HEK293 (cell line): ENCODE measurements around the gene VAV2.
"Not testable (repeated sequence)": the region's sequence is repeated elsewhere in the genome, so short reads cannot be mapped to it uniquely, and the experiment has no call there.

Experiments
- CTCF ChIA-PET: fragments of 350-600 bp; formaldehyde crosslinking; extraction: SDS; loops from one replicate; lab custom pipeline; 2021; ENCODE audit warnings: antibody characterized with exemption; lab: Yijun Ruan, JAX
- POLR2A ChIA-PET: fragments of 300-600 bp; formaldehyde crosslinking; extraction: SDS; loops from one replicate; lab custom pipeline; 2020; ENCODE audit warnings: antibody characterized with exemption, inconsistent platforms; lab: Yijun Ruan, JAX
- H3K27ac ChIP-seq: fragments of 200-500 bp; sonication (Bioruptor generic); 2 replicates; pipeline ENCODE4 v1.5.1; 2014; ENCODE audit warnings: low read depth, low read length, control low read depth, inconsistent platforms; ENCODE audit errors: extremely low read depth
- H3K36me3 ChIP-seq, 2 experiments: fragments of 200-500 bp in 1 of 2; sonication (Bioruptor generic) in 1 of 2; 1 replicate in 1 of 2; 2 replicates in 1 of 2; pipeline ENCODE4 v1.5.1; 2014 to 2017; ENCODE audit warnings: inconsistent platforms in 2 of 2, low read length in 2 of 2; ENCODE audit not compliant: control insufficient read depth in 2 of 2, insufficient read depth in 1 of 2
- H3K4me1 ChIP-seq: fragments of 200-500 bp; sonication (Bioruptor generic); 2 replicates; pipeline ENCODE4 v1.5.1; 2014; ENCODE audit warnings: mild to moderate bottlenecking, low read length, inconsistent platforms; ENCODE audit not compliant: control insufficient read depth, insufficient read depth
- H3K4me3 ChIP-seq: 2 replicates; pipeline ENCODE4 v1.5.1; 2011; ENCODE audit warnings: low read depth, mild to moderate bottlenecking, control low read depth, low read length, moderate library complexity
- H3K9me3 ChIP-seq: fragments of 200-500 bp; sonication (Bioruptor generic); 2 replicates; pipeline ENCODE4 v1.5.1; 2014; ENCODE audit warnings: low read depth, low read length, inconsistent platforms; ENCODE audit not compliant: control insufficient read depth, insufficient read depth
- AEBP2 ChIP-seq: fragments of 450-650 bp; formaldehyde crosslinking; IDR thresholded peaks from 2 replicates; pipeline ENCODE4 v1.5.1; 2016; ENCODE audit warnings: missing biosample characterization, missing genetic modification characterization, borderline replicate concordance
- HOXC10 ChIP-seq: sonication (generic); formaldehyde crosslinking; IDR thresholded peaks from 2 replicates; pipeline ENCODE4 v1.8.1; 2023; ENCODE audit warnings: mild to moderate bottlenecking, missing genetic modification reagents
- KLF7 ChIP-seq: fragments of 450-650 bp; formaldehyde crosslinking; IDR thresholded peaks from 2 replicates; pipeline ENCODE4 v1.5.1; 2016; ENCODE audit warnings: missing biosample characterization, missing genetic modification characterization, borderline replicate concordance
- OSR2 ChIP-seq: fragments of 450-650 bp; formaldehyde crosslinking; IDR thresholded peaks from 2 replicates; pipeline ENCODE4 v1.5.1; 2016; ENCODE audit warnings: missing biosample characterization, missing genetic modification characterization
- PATZ1 ChIP-seq: fragments of 450-650 bp; formaldehyde crosslinking; IDR thresholded peaks from 2 replicates; pipeline ENCODE4 v1.5.1; 2016; ENCODE audit warnings: missing biosample characterization, missing genetic modification characterization
- SCRT1 ChIP-seq: fragments of 450-650 bp; formaldehyde crosslinking; IDR thresholded peaks from 2 replicates; pipeline ENCODE4 v1.5.1; 2016; ENCODE audit warnings: missing biosample characterization, missing genetic modification characterization, borderline replicate concordance
- ZBTB17 ChIP-seq: fragments of 450-650 bp; formaldehyde crosslinking; IDR thresholded peaks from 2 replicates; pipeline ENCODE4 v1.5.1; 2016; ENCODE audit warnings: missing biosample characterization, missing genetic modification characterization
- ZBTB20 ChIP-seq: fragments of 450-650 bp; formaldehyde crosslinking; IDR thresholded peaks from 2 replicates; pipeline ENCODE4 v1.5.1; 2016; ENCODE audit warnings: missing biosample characterization, missing genetic modification characterization
- ZNF146 ChIP-seq: fragments of 450-650 bp; formaldehyde crosslinking; IDR thresholded peaks from 2 replicates; pipeline ENCODE4 v1.5.1; 2016; ENCODE audit warnings: missing biosample characterization, missing genetic modification characterization
- ZNF157 ChIP-seq: fragments of 450-650 bp; formaldehyde crosslinking; IDR thresholded peaks from 2 replicates; pipeline ENCODE4 v1.5.1; 2016; ENCODE audit warnings: missing biosample characterization, missing genetic modification characterization
- ZNF24 ChIP-seq: fragments of 450-650 bp; formaldehyde crosslinking; IDR thresholded peaks from 2 replicates; pipeline ENCODE4 v1.5.1; 2016; ENCODE audit warnings: missing biosample characterization, missing genetic modification characterization
- ZNF341 ChIP-seq: fragments of 450-650 bp; formaldehyde crosslinking; IDR thresholded peaks from 2 replicates; pipeline ENCODE4; 2016; ENCODE audit warnings: low read depth, missing biosample characterization, missing genetic modification characterization
- ZNF416 ChIP-seq: fragments of 450-650 bp; formaldehyde crosslinking; IDR thresholded peaks from 2 replicates; pipeline ENCODE4 v1.5.1; 2016; ENCODE audit warnings: missing biosample characterization, missing genetic modification characterization
- ZNF555 ChIP-seq: fragments of 450-650 bp; formaldehyde crosslinking; conservative IDR thresholded peaks from 2 replicates; pipeline ENCODE4 v1.5.1; 2017; ENCODE audit warnings: missing biosample characterization, mild to moderate bottlenecking, missing genetic modification characterization, inconsistent platforms
- ZNF623 ChIP-seq: fragments of 450-650 bp; formaldehyde crosslinking; IDR thresholded peaks from 2 replicates; pipeline ENCODE4 v1.5.1; 2016; ENCODE audit warnings: missing biosample characterization, missing genetic modification characterization
- ZNF629 ChIP-seq: fragments of 450-650 bp; formaldehyde crosslinking; IDR thresholded peaks from 2 replicates; pipeline ENCODE4 v1.5.1; 2017; ENCODE audit warnings: missing biosample characterization, missing genetic modification characterization
- ZNF639 ChIP-seq: fragments of 450-650 bp; formaldehyde crosslinking; IDR thresholded peaks from 2 replicates; pipeline ENCODE4 v1.5.1; 2016; ENCODE audit warnings: missing biosample characterization, missing genetic modification characterization
- ZNF670 ChIP-seq: fragments of 450-650 bp; formaldehyde crosslinking; IDR thresholded peaks from 2 replicates; pipeline ENCODE4 v1.5.1; 2016; ENCODE audit warnings: missing biosample characterization, missing genetic modification characterization, low read depth
- ZNF692 ChIP-seq: fragments of 450-650 bp; formaldehyde crosslinking; IDR thresholded peaks from 2 replicates; pipeline ENCODE4 v1.5.1; 2016; ENCODE audit warnings: missing biosample characterization, missing genetic modification characterization
- ZNF791 ChIP-seq: fragments of 450-650 bp; formaldehyde crosslinking; IDR thresholded peaks from 2 replicates; pipeline ENCODE4 v1.5.1; 2016; ENCODE audit warnings: missing biosample characterization, missing genetic modification characterization
- ZNF843 ChIP-seq: fragments of 450-650 bp; formaldehyde crosslinking; IDR thresholded peaks from 2 replicates; pipeline ENCODE4 v1.5.1; 2016; ENCODE audit warnings: missing biosample characterization, missing genetic modification characterization
- ZXDB ChIP-seq: fragments of 450-650 bp; formaldehyde crosslinking; IDR thresholded peaks from 2 replicates; pipeline ENCODE4 v1.5.1; 2016; ENCODE audit warnings: missing biosample characterization, missing genetic modification characterization
- TF ChIP-seq, protein P1 (sequence below): fragments of 450-650 bp; formaldehyde crosslinking; IDR thresholded peaks from 2 replicates; pipeline ENCODE4 v1.5.1; 2016; ENCODE audit warnings: missing biosample characterization, missing genetic modification characterization

VAV2 gene

GRCh38 chr9:133924453-133924852, 67.7 kb downstream of the VAV2 start:
- Histone ChIP-seq H3K9me3 (no peaks in the 10 kb centered on the region), H3K27ac (no peak overlapping the region), H3K36me3 (no peaks in the 10 kb centered on the region), H3K4me1 (no peaks in the 10 kb centered on the region), H3K4me3 (no peak overlapping the region)
- POLR2A ChIA-PET = no interaction called here
- TF ChIP-seq ZBTB17 (tag by site-specific recombination) = no peak
- no peak for TF ChIP-seq ZXDB (tag by site-specific recombination)
- no peak for TF ChIP-seq ZNF157 (tag by site-specific recombination)
- TF ChIP-seq ZNF623 (tag by site-specific recombination) = no peak
- no peak for TF ChIP-seq ZNF341 (tag by site-specific recombination)
- CTCF ChIA-PET = interaction anchor here (0.6 kb wide), 1 partner anchor 42 kb away, joined by 3 read pairs; no protein-coding TSS in a partner anchor

DNA sequence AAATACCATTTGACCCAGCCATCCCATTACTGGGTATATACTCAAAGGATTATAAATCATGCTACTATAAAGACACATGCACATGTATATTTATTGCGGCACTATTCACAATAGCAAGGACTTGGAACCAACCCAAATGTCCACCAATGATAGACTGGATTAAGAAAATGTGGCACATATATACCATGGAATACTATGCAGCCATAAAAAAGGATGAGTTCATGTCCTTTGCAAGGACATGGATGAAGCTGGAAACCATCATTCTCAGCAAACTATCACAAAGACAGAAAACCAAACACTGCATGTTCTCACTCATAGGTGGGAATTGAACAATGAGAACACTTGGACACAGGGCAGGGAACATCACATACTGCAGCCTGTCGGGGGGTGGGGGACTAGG, 68.5 kb downstream of the VAV2 start:
- H3K4me3 ChIP-seq, H3K36me3 ChIP-seq, H3K9me3 ChIP-seq, H3K4me1 ChIP-seq, H3K27ac ChIP-seq, POLR2A ChIA-PET: not testable (repeated sequence)
- CTCF ChIA-PET = interaction anchor here (0.9 kb wide), 1 partner anchor 70 kb away, joined by 3 read pairs; no protein-coding TSS in a partner anchor
- TF ChIP-seq, protein P1, sequence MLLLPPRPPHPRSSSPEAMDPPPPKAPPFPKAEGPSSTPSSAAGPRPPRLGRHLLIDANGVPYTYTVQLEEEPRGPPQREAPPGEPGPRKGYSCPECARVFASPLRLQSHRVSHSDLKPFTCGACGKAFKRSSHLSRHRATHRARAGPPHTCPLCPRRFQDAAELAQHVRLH (tag by site-specific recombination) = peak; percentile 76
- TF ChIP-seq ZNF146 (tag by site-specific recombination) = peak; percentile 98

DNA sequence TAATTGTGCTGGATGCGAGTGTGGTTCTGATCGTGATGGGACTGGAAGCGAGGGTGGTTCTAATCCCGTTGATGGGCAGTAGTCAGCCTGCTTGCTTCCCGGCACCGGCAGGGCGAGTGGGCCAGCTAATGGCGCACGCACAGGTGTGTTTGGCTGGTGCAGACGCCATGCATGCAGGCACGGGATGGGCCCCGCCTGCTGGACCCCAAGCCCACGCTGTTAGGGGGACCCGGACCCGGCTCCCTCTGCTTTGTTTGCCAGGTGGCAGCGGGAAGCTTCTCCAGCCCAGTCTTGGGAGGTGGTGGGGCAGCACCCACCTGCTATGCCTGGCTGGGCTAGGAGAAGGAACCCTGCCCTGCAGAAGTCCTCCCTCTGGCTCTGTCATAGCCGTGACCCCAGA, 70.3 kb downstream of the VAV2 start:
- no peaks in the 10 kb centered on the region for H3K4me1 ChIP-seq
- no peak overlapping the region for H3K4me3 ChIP-seq
- POLR2A ChIA-PET = interaction anchor here (0.6 kb wide), 1 partner anchor 84 kb away, joined by 5 read pairs; no protein-coding TSS in a partner anchor
- TF ChIP-seq SCRT1 (tag by site-specific recombination) (no peak), ZNF843 (tag by site-specific recombination) (no peak), ZNF416 (tag by site-specific recombination) (no peak), ZNF24 (tag by site-specific recombination) (no peak)
- H3K9me3 ChIP-seq = no peaks in the 10 kb centered on the region
- CTCF ChIA-PET = no interaction called here
- no peaks in the 10 kb centered on the region for H3K36me3 ChIP-seq
- no peak overlapping the region for H3K27ac ChIP-seq

DNA sequence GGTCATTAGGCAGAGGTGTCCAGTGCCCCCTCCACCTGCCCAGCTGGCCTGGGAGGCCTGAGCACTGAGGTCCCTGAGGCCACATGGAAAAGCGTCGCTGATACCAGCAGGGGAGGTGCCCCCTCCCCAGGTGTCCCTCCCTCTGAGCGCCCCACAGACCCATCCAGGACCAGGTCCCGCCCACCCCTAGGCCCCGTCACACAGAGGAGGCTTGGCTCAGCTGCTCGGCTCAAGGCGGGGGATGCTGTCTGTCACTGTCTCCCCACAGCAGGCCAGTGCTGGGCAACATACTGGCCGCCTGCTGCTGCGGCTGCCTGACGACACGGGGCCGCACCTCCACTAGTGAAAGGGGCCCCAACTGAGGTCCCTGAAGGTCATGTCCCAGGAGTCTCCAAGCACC, 71.7 kb downstream of the VAV2 start:
- POLR2A ChIA-PET = no interaction called here
- Histone ChIP-seq H3K4me1 (no peaks in the 10 kb centered on the region), H3K27ac (no peak overlapping the region), H3K4me3 (no peak overlapping the region), H3K9me3 (no peaks in the 10 kb centered on the region), H3K36me3 (no peaks in the 10 kb centered on the region)
- CTCF ChIA-PET = interaction anchor here (0.5 kb wide), 1 partner anchor 34 kb away, joined by 3 read pairs; no protein-coding TSS in a partner anchor
- TF ChIP-seq ZNF843 (tag by site-specific recombination) (no peak), AEBP2 (no peak), PATZ1 (tag by site-specific recombination) (no peak), ZNF692 (tag by site-specific recombination) (no peak), KLF7 (tag by site-specific recombination) (no peak), ZBTB20 (tag by site-specific recombination) (no peak), OSR2 (tag by site-specific recombination) (no peak), ZNF629 (tag by site-specific recombination) (no peak), ZNF555 (no peak), ZNF791 (tag by site-specific recombination) (no peak), ZNF157 (tag by site-specific recombination) (no peak), ZNF639 (no peak), ZNF670 (no peak), HOXC10 (CRISPR knock-in tag) (no peak)
